LNCaP clone FGC (cell line): ENCODE data around the gene SLC25A47.
A peak's percentile ranks its signal among the peaks of the same experiment; 100 is the strongest.

ENCODE experiments used
- DNase-seq: peaks from one replicate; pipeline ENCODE4 v3.0.0-alpha.2; 2011; ENCODE audit warnings: low read depth
- H3K4me3 ChIP-seq: 2 replicates; pipeline ENCODE4 v1.5.1; 2011; ENCODE audit warnings: mild to moderate bottlenecking, low read depth, low read length, control low read depth
- TF ChIP-seq, protein P1 (sequence below): IDR thresholded peaks from 2 replicates; pipeline ENCODE4 v1.5.1; 2012; ENCODE audit warnings: mild to moderate bottlenecking; ENCODE audit not compliant: control insufficient read depth, insufficient read depth; ENCODE audit errors: extremely low read depth

Gene SLC25A47

GRCh38 chr14:100325231-100325632 lies 2.1 kb downstream of the SLC25A47 start:
- DNase-seq = no peak
- TF ChIP-seq, protein P1, sequence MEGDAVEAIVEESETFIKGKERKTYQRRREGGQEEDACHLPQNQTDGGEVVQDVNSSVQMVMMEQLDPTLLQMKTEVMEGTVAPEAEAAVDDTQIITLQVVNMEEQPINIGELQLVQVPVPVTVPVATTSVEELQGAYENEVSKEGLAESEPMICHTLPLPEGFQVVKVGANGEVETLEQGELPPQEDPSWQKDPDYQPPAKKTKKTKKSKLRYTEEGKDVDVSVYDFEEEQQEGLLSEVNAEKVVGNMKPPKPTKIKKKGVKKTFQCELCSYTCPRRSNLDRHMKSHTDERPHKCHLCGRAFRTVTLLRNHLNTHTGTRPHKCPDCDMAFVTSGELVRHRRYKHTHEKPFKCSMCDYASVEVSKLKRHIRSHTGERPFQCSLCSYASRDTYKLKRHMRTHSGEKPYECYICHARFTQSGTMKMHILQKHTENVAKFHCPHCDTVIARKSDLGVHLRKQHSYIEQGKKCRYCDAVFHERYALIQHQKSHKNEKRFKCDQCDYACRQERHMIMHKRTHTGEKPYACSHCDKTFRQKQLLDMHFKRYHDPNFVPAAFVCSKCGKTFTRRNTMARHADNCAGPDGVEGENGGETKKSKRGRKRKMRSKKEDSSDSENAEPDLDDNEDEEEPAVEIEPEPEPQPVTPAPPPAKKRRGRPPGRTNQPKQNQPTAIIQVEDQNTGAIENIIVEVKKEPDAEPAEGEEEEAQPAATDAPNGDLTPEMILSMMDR = no peak
- no peak overlapping the region for H3K4me3 ChIP-seq

- TF ChIP-seq, protein P1 = no peak
- no peak overlapping the region for H3K4me3 ChIP-seq
- peak; percentile 65 for DNase-seq
Measured at GRCh38 chr14:100325958-100326357, 2.8 kb downstream of the SLC25A47 start.

DNA sequence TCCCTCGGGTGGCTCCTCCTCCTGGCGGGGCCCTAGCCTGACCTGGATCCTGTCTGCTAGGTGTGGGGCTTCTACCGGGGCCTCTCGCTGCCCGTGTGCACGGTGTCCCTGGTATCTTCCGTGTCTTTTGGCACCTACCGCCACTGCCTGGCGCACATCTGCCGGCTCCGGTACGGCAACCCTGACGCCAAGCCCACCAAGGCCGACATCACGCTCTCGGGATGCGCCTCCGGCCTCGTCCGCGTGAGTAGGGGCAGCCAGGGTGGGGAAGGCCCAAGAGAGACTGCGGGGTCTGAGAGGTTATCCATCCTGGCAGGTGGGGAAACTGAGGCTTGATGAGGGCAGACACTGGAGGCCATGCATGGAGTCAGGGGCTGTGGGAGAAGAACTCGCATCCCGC lies 4.0 kb downstream of the SLC25A47 start:
- DNase-seq = no peak
- H3K4me3 ChIP-seq = no peak overlapping the region
- TF ChIP-seq, protein P1 = no peak

GRCh38 chr14:100328495-100329163 lies 5.5 kb downstream of the SLC25A47 start:
- no peak overlapping the region for H3K4me3 ChIP-seq
- TF ChIP-seq, protein P1 = no peak
- DNase-seq = no peak

DNA sequence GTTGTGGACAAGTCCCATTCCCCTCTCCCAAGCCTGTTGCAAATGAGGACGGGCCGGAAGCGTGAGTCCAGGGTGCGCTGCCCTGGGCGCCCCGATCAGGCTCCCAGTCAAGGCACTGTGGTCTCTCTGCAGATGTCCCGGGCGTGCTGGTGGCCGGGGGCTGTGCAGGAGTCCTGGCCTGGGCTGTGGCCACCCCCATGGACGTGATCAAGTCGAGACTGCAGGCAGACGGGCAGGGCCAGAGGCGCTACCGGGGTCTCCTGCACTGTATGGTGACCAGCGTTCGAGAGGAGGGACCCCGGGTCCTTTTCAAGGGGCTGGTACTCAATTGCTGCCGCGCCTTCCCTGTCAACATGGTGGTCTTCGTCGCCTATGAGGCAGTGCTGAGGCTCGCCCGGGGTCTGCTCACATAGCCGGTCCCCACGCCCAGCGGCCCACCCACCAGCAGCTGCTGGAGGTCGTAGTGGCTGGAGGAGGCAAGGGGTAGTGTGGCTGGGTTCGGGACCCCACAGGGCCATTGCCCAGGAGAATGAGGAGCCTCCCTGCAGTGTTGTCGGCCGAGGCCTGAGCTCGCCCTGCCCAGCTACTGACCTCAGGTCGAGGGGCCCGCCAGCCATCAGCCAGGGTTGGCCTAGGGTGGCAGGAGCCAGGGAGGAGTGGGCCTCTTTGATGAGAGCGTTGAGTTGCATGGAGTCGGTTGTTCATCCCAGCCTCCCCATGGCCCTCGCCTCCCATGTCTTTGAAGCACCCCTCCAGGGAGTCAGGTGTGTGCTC lies 6.3 kb downstream of the SLC25A47 start:
- TF ChIP-seq, protein P1 = no peak
- H3K4me3 ChIP-seq = no peak overlapping the region
- DNase-seq = no peak

DNA sequence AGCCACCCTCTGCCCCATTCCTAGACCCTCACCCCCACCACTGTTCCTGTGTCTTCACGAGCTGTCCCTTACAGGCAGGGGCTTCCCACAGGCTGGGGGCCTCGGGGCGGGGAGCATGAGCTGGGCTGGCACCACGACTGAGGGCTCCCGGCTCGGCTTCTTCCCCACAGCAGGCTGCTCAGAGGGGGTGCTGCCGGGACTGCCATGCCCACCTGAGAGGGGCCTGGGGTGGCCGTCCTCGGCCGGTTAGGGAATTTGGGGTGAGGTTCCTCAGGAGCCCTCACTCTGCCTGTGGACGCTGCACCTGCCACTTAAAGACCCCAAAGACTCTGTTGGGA lies 6.8 kb downstream of the SLC25A47 start:
- DNase-seq = no peak

More for the DNA sequence above, 6.8 kb downstream of the SLC25A47 start:
- H3K4me3 ChIP-seq = no peak overlapping the region
- TF ChIP-seq, protein P1 = no peak
